KBM-7 (cell line): ENCODE measurements around the gene CALML5.

Source experiments
- DNase-seq: peaks from one replicate; pipeline ENCODE4 v3.0.0-alpha.2; 2015
- in situ Hi-C: fragments of 300-500 bp; cut with MboI; formaldehyde crosslinking; loops from 2 replicates; pipeline ENCODE4 v1.14.3; 2020; ENCODE audit warnings: low sequenced_read_pairs, low pct_unique_long_range_greater_than_20kb, mixed read lengths

Gene CALML5

GRCh38 chr10:5522913-5523560 lies 23.7 kb upstream of the CALML5 start:
- in situ Hi-C loops: no loop called here
- no peak for DNase-seq

GRCh38 chr10:5519054-5519453 lies 19.7 kb upstream of the CALML5 start:
- in situ Hi-C loops: no loop called here
- DNase-seq: no peak

GRCh38 chr10:5518143-5518542 lies 18.8 kb upstream of the CALML5 start:
- no peak for DNase-seq
- in situ Hi-C loops: no loop called here

- DNase-seq: no peak
- in situ Hi-C loops: no loop called here
These were observed 18.2 kb upstream of the CALML5 start for GRCh38 chr10:5517546-5517945.

GRCh38 chr10:5515948-5516761 lies 16.8 kb upstream of the CALML5 start:
- in situ Hi-C loops: no loop called here
- no peak for DNase-seq

GRCh38 chr10:5514226-5514850 lies 15.0 kb upstream of the CALML5 start:
- DNase-seq: no peak
- in situ Hi-C loops: no loop called here

- DNase-seq: no peak
- in situ Hi-C loops: no loop called here
These were observed 13.7 kb upstream of the CALML5 start for GRCh38 chr10:5512881-5513612.

- in situ Hi-C loops: no loop called here
- no peak for DNase-seq
These were observed 13.0 kb upstream of the CALML5 start for GRCh38 chr10:5512331-5512730.

- no peak for DNase-seq
- in situ Hi-C loops: no loop called here
These were observed 12.5 kb upstream of the CALML5 start for GRCh38 chr10:5511885-5512280.

GRCh38 chr10:5511231-5511884 lies 12.0 kb upstream of the CALML5 start:
- DNase-seq: no peak
- in situ Hi-C loops: no loop called here

GRCh38 chr10:5510281-5511072 lies 11.1 kb upstream of the CALML5 start:
- no peak for DNase-seq
- in situ Hi-C loops: no loop called here

GRCh38 chr10:5509691-5510090 lies 10.3 kb upstream of the CALML5 start:
- in situ Hi-C loops: no loop called here

GRCh38 chr10:5509236-5509635 lies 9.9 kb upstream of the CALML5 start:
- DNase-seq: no peak
- in situ Hi-C loops: no loop called here

More at GRCh38 chr10:5509691-5510090, 10.3 kb upstream of the CALML5 start:
- no peak for DNase-seq

GRCh38 chr10:5508786-5509185 lies 9.4 kb upstream of the CALML5 start:
- DNase-seq: no peak
- in situ Hi-C loops: no loop called here

- DNase-seq: no peak
- in situ Hi-C loops: no loop called here
These were observed 8.8 kb upstream of the CALML5 start for GRCh38 chr10:5508161-5508604.

- DNase-seq: no peak
- in situ Hi-C loops: no loop called here
These were observed 8.3 kb upstream of the CALML5 start for GRCh38 chr10:5507649-5508131.

- DNase-seq: no peak
- in situ Hi-C loops: no loop called here
These were observed 7.6 kb upstream of the CALML5 start for GRCh38 chr10:5506751-5507648.
